GM21825 (cell line): ENCODE measurements around the gene TFB2M.
"Not testable (repeated sequence)": the region's sequence is repeated elsewhere in the genome, so short reads cannot be mapped to it uniquely, and the experiment has no call there.

Experiments used
- ATAC-seq: cut with Tn5 transposase; IDR thresholded peaks from one replicate; pipeline ENCODE4 v1.9.1; 2021; ENCODE audit warnings: mild to moderate bottlenecking, moderate library complexity; ENCODE audit not compliant: unreplicated experiment

TFB2M gene

GRCh38 chr1:246583056-246583440, 17.0 kb upstream of the TFB2M start:
- no peak for ATAC-seq

GRCh38 chr1:246582301-246583055, 16.4 kb upstream of the TFB2M start:
- ATAC-seq, result no peak

- ATAC-seq, result no peak
Measured at GRCh38 chr1:246580497-246581370, 14.7 kb upstream of the TFB2M start.

GRCh38 chr1:246579818-246580217, 13.8 kb upstream of the TFB2M start:
- ATAC-seq, result peak; percentile 58

GRCh38 chr1:246577720-246578106, 11.7 kb upstream of the TFB2M start:
- no peak for ATAC-seq

- no peak for ATAC-seq
Measured at GRCh38 chr1:246577082-246577719, 11.1 kb upstream of the TFB2M start.

GRCh38 chr1:246576709-246577032, 10.6 kb upstream of the TFB2M start:
- no peak for ATAC-seq

- no peak for ATAC-seq
Measured at GRCh38 chr1:246573491-246573890, 7.4 kb upstream of the TFB2M start.

GRCh38 chr1:246572785-246573184, 6.7 kb upstream of the TFB2M start:
- no peak for ATAC-seq

GRCh38 chr1:246571953-246572352, 5.9 kb upstream of the TFB2M start:
- no peak for ATAC-seq

GRCh38 chr1:246571309-246571708, 5.2 kb upstream of the TFB2M start:
- not testable (repeated sequence) for ATAC-seq

- ATAC-seq, result no peak
Measured at GRCh38 chr1:246569248-246570238, 3.5 kb upstream of the TFB2M start.

GRCh38 chr1:246567646-246568235, 1.7 kb upstream of the TFB2M start:
- no peak for ATAC-seq

GRCh38 chr1:246566813-246567645, 968 bp upstream of the TFB2M start:
- ATAC-seq, result peak; percentile 17

GRCh38 chr1:246565751-246566127, 322 bp downstream of the TFB2M start:
- ATAC-seq, result peak; percentile 1

GRCh38 chr1:246564839-246565750, 966 bp downstream of the TFB2M start:
- ATAC-seq, result no peak

- ATAC-seq, result not testable (repeated sequence)
Measured at GRCh38 chr1:246560833-246561232, 5.2 kb downstream of the TFB2M start.

GRCh38 chr1:246559310-246559709, 6.8 kb downstream of the TFB2M start:
- ATAC-seq, result no peak
